ENCODE results near the gene COL23A1.

The COL23A1 gene

DNA sequence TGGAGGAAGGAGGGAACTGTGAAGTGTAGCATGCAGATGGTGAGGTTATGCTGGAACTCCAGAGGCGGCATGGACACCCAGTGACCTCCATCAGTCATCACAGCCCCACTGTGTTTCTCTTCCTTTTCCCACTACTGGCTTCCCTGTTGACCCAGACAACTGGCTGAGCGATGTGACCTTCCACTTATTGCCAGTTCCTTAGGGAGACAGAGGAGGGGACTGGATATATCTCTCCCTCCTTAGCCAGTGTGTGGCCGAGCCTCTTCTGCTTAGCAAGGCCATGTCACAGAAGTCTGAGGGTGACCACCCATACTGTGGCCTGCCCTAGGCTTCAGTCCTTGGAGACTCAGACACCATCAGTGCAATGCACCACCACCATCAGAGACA lies 354.6 kb downstream of the COL23A1 start:
- TF ChIP-seq, protein P1, sequence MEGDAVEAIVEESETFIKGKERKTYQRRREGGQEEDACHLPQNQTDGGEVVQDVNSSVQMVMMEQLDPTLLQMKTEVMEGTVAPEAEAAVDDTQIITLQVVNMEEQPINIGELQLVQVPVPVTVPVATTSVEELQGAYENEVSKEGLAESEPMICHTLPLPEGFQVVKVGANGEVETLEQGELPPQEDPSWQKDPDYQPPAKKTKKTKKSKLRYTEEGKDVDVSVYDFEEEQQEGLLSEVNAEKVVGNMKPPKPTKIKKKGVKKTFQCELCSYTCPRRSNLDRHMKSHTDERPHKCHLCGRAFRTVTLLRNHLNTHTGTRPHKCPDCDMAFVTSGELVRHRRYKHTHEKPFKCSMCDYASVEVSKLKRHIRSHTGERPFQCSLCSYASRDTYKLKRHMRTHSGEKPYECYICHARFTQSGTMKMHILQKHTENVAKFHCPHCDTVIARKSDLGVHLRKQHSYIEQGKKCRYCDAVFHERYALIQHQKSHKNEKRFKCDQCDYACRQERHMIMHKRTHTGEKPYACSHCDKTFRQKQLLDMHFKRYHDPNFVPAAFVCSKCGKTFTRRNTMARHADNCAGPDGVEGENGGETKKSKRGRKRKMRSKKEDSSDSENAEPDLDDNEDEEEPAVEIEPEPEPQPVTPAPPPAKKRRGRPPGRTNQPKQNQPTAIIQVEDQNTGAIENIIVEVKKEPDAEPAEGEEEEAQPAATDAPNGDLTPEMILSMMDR (IDR thresholded peaks at IDR 0.05; ENCODE audit: low read depth, low read length, missing control alignments) = no peak

DNA sequence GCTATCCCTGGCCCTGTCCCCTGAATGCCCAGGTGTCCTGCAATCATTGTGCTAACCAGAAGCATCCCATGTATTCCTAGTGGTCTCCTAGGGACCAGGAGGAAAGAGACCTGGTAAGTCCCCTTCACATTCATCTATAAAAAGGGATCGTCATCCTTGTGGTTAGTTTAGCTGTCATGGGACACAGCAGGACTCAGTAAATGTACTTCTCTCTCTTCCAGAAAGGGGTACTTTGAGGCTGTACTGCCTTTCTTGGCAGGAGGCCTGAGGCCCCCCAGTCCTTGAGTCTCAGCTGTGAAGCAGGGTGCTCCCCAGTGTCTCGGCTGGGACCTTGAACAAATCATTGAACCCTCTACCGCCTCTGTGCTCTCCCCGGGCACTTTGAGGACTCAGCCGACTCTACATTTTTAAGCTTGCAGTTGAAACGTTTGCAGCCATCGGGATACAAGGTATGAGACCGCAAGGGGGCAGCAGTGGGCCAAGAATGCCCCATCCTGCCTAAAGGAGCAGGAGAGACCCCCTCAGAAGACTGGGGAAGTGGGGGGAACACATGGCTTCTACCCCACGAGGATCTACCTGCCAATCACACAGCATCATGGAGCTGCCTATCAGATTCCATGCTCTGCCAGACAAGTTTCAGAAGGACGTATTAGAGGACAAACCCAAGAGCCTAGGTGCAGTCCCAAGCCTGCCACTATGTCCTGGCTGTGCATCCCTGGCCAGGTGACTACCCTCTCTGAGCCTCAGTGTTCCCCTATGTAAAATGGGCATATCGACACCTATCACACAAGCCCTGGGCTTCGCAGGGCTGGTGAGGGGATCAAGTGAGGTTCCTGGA lies 355.2 kb downstream of the COL23A1 start:
- TF ChIP-seq, protein P1 (IDR thresholded peaks at IDR 0.05; ENCODE audit: low read depth, low read length, missing control alignments) = peak; percentile 83
- no peak overlapping the region for H3K4me3 ChIP-seq (replicated peaks; ENCODE audit: low read depth, low read length)
- no peak for DNase-seq (ENCODE audit: extremely low read depth, low read depth)

More for the DNA sequence above, 354.6 kb downstream of the COL23A1 start:
- no peak for DNase-seq (ENCODE audit: extremely low read depth, low read depth)
- no peak overlapping the region for H3K4me3 ChIP-seq (replicated peaks; ENCODE audit: low read depth, low read length)

DNA sequence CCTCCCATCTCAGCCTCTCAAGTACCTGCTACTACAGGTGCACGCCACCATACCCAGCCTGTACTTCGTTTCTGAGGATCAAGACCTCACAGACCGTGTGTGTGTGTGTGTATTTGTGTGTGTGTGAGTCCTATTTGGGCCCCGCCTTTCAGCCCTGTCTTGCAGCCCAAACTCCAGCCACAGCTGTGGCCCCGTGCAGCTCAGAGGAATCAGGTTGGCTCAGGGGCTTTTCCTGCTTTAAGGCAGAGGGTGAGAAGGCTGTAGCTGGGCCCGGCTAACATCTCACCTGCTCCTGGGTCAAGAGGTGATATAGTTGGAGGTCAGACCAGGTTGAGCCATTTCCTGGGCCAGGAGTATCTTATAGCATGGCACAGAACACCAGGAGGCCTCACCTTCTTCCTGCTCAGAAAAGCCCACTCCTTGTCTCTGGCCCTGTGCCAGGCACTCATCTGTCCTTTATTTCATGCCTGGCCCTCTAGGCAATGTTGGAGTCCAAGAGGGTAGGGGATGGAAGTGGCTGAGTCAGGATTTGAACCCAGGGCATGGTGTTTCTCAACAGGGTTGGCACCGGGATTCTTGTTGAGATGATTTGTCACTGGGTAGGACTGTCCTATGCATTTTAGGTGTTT lies 356.0 kb downstream of the COL23A1 start:
- TF ChIP-seq, protein P1 (IDR thresholded peaks at IDR 0.05; ENCODE audit: low read depth, low read length, missing control alignments) = no peak
- H3K4me3 ChIP-seq (replicated peaks; ENCODE audit: low read depth, low read length) = no peak overlapping the region
- DNase-seq (ENCODE audit: extremely low read depth, low read depth) = no peak

DNA sequence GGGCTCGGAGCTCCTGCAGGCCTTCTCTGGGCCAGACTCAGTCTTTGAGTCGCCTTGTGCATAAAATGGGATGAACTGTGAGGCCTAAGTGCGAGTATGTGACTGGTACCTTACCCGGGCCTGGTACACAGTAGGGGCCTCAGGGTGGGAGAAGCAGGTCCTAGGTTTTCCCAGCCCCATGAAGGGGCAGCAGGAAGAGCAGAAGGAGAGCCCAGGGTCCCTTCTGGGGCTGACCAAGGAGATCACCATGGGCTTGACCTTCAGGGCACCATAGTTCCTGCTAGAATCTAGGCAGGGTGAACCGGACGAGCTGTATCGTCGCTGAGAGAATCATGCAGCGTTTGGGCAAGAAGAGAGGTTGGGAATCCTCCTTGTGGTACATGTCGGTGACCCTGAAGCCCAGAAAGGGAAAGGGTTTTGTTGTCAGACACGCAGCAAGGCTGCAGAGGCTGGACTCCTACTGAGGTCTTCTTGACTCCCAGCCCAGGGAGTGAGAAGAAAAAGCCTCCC lies 357.2 kb downstream of the COL23A1 start:
- no peak for DNase-seq (ENCODE audit: extremely low read depth, low read depth)
- H3K4me3 ChIP-seq (replicated peaks; ENCODE audit: low read depth, low read length) = peak overlapping the region; percentile 92
- TF ChIP-seq, protein P1 (IDR thresholded peaks at IDR 0.05; ENCODE audit: low read depth, low read length, missing control alignments) = no peak

DNA sequence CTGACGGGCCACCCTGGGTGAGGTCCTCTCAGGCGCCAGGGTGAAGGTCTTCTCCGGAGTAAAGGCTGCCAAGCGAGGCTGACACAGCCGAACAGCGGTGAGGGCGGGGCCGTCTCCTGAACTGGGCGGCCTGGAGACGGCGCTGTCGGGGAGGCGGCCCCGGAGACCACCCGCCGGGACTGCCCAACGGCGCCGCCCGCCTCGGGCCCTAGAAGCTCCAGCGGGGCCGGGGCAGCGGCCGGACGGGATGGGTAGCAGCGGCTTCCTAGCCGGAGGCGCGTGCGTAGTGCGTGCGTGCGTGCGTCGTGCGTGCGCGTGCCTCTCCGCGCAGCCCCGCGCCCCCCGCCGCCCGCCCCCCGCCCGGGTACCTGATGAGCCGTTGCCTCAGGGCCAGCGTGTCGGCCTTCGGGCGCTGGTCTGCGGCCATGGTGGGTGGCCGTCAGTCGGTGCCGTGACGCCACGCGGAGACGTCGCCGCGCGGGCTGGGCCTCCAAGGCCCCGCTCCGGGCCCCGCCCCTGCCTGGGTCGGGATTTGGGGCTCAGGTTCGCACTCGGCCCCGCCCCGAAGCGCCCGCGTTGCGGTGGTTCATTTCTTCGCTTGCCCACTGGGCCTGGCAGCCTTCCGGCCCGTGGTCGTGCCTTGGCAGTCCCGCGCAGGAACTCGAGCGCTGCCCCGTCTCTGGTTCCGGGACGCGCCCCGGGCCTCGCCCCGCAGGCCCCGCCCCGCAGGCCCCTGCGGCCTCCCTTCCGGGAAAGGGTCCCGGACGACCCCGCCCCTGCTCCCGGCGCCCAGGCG lies 357.9 kb downstream of the COL23A1 start, which contains the start of gene PHYKPL:
PHYKPL (minus strand) TSS at position 679 of the 796 bp plus-strand sequence; CDS start at position 427, 252 bp downstream.
- TF ChIP-seq, protein P1 (IDR thresholded peaks at IDR 0.05; ENCODE audit: low read depth, low read length, missing control alignments) = no peak
- no peak for DNase-seq (ENCODE audit: extremely low read depth, low read depth)
- peak within 1 kb of the TSS; percentile 92 for H3K4me3 ChIP-seq (replicated peaks; ENCODE audit: low read depth, low read length)

DNA sequence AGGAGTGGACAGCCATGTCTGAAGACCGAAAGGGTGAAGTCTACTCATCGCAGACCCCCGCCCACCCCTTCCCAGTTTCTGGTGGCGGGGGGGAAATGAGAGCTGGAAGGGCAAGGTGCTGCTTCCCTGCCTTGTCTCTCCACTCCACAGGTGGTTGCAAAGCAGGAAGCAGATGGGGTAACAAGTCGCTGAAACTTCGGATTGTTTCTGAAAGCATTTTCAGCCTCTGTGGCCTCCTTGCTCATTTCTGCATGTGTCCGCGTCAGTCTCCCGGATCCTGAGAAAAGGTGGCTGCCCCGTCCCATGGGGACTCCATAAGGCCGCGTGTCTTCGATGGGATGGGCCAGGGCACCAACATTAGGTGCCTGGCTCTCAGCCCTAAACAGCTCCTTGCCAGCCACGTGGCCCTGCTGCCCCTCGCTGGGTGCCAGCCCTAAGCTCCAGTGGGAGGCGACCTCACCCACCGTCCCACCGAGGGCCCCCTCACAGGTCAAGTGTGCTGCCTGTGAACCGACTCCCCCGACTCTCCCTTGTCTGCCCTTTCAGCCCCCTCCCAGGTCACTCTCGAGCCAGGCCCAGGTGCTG lies 358.6 kb downstream of the COL23A1 start:
- DNase-seq (ENCODE audit: extremely low read depth, low read depth) = no peak
- TF ChIP-seq, protein P1 (IDR thresholded peaks at IDR 0.05; ENCODE audit: low read depth, low read length, missing control alignments) = no peak
- peak overlapping the region; percentile 92 for H3K4me3 ChIP-seq (replicated peaks; ENCODE audit: low read depth, low read length)
